PC-3 (cell line): ENCODE measurements around the gene GALNT1.

Source experiments
- EZH2 ChIP-seq: fragments of 300-600 bp; sonication (generic); IDR thresholded peaks from one replicate; pipeline ENCODE4 v1.6.1; 2017; ENCODE audit warnings: antibody characterized with exemption, mild to moderate bottlenecking, low read length; ENCODE audit not compliant: unreplicated experiment
- EZH2phosphoT487 ChIP-seq: fragments of 300-600 bp; sonication (generic); IDR thresholded peaks from 2 replicates; pipeline ENCODE4 v1.6.1; 2018; ENCODE audit warnings: mild to moderate bottlenecking, antibody characterized with exemption, low read length, borderline replicate concordance
- TF ChIP-seq, protein P1 (sequence below): fragments of 300-600 bp; sonication (generic); conservative IDR thresholded peaks from 2 replicates; pipeline ENCODE4 v1.5.1; 2017; ENCODE audit warnings: antibody characterized with exemption, low read depth, mild to moderate bottlenecking, low read length

DNA sequence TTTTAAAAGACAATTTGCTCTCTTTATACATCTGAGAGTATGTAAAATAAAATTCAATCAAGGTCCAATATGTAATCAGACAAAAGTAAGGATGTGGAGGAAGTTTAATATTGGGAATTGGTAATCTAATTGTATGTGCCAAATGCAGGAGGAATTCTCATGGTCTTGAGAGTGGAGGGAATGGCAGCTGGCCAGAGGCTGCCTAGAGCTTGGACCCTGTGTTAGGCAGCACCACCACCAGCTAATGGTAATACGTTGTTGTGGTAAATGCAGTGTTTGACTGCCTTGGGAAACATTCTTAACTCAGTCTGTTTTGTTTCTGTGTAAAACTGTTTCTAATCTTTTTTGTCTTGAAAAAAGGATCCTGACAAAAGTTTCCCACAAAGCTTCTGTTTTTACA, 30.0 kb downstream of the GALNT1 start:
- TF ChIP-seq, protein P1, sequence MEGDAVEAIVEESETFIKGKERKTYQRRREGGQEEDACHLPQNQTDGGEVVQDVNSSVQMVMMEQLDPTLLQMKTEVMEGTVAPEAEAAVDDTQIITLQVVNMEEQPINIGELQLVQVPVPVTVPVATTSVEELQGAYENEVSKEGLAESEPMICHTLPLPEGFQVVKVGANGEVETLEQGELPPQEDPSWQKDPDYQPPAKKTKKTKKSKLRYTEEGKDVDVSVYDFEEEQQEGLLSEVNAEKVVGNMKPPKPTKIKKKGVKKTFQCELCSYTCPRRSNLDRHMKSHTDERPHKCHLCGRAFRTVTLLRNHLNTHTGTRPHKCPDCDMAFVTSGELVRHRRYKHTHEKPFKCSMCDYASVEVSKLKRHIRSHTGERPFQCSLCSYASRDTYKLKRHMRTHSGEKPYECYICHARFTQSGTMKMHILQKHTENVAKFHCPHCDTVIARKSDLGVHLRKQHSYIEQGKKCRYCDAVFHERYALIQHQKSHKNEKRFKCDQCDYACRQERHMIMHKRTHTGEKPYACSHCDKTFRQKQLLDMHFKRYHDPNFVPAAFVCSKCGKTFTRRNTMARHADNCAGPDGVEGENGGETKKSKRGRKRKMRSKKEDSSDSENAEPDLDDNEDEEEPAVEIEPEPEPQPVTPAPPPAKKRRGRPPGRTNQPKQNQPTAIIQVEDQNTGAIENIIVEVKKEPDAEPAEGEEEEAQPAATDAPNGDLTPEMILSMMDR, result no peak
- TF ChIP-seq EZH2, result no peak
- TF ChIP-seq EZH2phosphoT487, result no peak
